GM21825 (cell line): ENCODE data around the gene ASAP3.
A peak's percentile ranks its signal among the peaks of the same experiment; 100 is the strongest.
"Not testable (repeated sequence)": the region's sequence is repeated elsewhere in the genome, so short reads cannot be mapped to it uniquely, and the experiment has no call there.

Source experiments
- ATAC-seq: cut with Tn5 transposase; IDR thresholded peaks from one replicate; pipeline ENCODE4 v1.9.1; 2021; ENCODE audit warnings: mild to moderate bottlenecking, moderate library complexity; ENCODE audit not compliant: unreplicated experiment

The ASAP3 gene

DNA sequence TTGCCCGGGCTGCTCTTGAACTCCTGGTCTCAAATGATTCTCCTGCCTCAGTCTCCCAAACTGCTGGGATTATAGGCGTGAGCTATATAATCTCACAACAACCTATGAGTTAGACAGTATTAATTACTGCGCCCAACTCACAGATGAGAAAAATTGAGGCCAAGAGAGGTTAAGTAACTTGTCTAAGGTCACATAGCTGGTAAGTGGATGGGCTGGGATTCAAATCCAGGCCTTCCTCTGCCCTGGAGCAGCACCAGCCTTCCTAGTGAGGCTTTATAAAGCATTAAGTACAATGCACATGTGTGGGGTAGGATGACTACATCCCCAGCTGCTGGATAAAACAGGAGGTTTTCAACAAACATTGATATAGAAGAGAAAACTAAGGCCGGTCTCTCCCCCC lies 31.9 kb upstream of the ASAP3 start:
- ATAC-seq: no peak

- no peak for ATAC-seq
Measured at GRCh38 chr1:23514111-23514679, 30.2 kb upstream of the ASAP3 start.

GRCh38 chr1:23509896-23510295 lies 25.9 kb upstream of the ASAP3 start:
- no peak for ATAC-seq

GRCh38 chr1:23506376-23507107 lies 22.6 kb upstream of the ASAP3 start:
- no peak for ATAC-seq

DNA sequence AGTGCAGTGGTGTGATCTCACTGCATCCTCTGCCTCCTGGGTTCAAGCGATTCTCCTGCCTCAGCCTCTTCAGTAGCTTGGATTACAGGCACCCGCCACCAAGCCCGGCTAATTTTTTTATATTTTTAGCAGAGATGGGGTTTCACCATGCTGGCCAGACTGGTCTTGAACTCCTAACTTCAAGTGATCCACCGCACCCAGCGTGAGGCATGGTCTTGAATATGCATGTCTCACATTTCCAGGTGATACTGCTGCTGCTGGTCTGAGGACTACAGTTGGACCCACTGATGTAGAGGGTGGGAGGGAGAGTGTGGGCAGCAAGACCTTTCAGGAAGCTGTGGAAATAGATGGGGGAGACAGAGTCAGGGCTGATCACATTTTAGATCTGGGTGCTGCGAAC lies 21.9 kb upstream of the ASAP3 start:
- ATAC-seq: no peak

DNA sequence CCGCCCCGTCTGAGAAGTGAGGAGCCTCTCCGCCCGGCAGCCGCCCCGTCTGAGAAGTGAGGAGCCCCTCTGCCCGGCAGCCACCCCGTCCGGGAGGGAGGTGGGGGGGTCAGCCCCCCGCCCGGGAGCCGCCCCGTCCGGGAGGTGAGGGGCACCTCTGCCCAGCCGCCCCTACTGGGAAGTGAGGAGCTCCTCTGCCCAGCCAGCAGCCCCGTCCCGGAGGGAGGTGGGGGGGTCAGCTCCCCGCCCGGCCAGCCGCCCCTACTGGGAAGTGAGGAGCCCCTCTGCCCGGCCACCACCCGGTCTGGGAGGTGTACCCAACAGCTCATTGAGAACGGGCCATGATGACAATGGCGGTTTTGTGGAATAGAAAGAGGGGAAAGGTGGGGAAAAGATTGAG lies 20.2 kb upstream of the ASAP3 start:
- ATAC-seq: not testable (repeated sequence)

DNA sequence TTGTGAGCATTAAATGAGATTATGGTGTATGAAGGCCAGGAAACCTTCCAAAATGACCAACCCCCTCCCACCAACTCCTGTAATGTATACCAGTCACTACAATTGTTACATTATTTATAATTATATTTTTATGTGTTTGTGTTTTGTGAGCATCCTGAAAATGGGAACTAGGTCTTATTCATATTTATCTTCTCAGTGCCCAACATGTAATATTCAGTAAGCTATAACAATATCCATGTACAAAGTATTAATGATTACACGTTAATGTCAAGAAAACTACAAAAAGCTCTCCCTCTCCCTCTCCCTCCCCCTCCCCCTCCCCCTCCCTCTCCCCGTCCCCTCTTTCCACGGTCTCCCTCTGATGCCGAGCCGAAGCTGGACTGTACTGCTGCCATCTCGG lies 19.0 kb upstream of the ASAP3 start:
- ATAC-seq: no peak

GRCh38 chr1:23500466-23500865 lies 16.5 kb upstream of the ASAP3 start:
- ATAC-seq: no peak

DNA sequence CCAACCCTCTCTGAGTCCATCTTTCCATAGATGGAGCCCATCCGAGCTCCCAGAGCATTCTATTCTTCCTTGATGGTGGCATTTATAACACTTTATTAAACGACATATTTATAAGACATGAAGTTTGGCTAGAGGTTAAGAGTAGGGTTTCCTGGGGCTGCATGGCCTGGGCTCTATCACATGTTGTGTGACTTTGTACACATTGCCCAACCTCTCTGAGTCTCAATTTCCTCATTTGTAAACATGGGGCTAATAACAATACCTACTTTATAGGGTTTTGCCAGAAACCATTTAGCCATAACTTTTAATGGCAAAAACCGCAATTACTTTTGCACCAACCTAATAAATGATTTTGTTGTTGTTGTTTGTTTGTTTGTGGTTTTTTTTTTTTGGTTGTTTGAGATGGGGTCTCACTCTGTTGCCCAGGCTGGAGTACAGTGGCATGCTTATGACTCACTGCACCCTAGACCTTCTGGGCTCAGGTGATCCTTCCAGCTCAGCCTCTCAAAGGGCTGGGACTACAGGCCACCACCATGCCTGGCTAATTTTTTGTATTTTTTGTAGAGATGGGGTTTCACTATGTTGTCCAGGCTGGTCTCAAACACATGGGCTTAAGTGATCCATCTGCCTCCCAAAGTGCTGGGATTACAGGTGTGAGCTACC lies 13.9 kb upstream of the ASAP3 start:
- no peak for ATAC-seq

- no peak for ATAC-seq
Measured at GRCh38 chr1:23496490-23497181, 12.7 kb upstream of the ASAP3 start.

GRCh38 chr1:23494836-23495235 lies 10.9 kb upstream of the ASAP3 start:
- ATAC-seq: not testable (repeated sequence)

DNA sequence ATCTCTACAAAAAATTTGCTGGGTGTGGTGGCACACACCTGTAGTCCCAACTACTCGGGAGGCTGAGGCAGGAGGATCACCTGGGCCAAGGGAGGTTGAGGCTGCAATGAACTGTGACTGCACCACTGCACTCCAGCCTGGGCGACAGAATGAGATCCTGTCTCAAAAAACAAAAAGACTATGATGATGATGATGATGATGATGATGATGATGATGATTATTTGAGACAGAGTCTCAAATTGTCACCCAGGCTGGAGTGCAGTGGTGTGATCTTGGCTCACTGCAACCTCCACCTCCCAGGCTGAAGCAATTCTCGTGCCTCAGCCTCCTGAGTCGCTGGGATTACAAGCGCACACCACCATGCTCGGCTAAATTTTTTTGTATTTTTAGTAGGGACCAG lies 8.8 kb upstream of the ASAP3 start:
- not testable (repeated sequence) for ATAC-seq

GRCh38 chr1:23492132-23492720 lies 8.2 kb upstream of the ASAP3 start:
- no peak for ATAC-seq

GRCh38 chr1:23489842-23490241 lies 5.9 kb upstream of the ASAP3 start:
- ATAC-seq: no peak

GRCh38 chr1:23485002-23485332 lies 988 bp upstream of the ASAP3 start:
- ATAC-seq: peak; percentile 10

DNA sequence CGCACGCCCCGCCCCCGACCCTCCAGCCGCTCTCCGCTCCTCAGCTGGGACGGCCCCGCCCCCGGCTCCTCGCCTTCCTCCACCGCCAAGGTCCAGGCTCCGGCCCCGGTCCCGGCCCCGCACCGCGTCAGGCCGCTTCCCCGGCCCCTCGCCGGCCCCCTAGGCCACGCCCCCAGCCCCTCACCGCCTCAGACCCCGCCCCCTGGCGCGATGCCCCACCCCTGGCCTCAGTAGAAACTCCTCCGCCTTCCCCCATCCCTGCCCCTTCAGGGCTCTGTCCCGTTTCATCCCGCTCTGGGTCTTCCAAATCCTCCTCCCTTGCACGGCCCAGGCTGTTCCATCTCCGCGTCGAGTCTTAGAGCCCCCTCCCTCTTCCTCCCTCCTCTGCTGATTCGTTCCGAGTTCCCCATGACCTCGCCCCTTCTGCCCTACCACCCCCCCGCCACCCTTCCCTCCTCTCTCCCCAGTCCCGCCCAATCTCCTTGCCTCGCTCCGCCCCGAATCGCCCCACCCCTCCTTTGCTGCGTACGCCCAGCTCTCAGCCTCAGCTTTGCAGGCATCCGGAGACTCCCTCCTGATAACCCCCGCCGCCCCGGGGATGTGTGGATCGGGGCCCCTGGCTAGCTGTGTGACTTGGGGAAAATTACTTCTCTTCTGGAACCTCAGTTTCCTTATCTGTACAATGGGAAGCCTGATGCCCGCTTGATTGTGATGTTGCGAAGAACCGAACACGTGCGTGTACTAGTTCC lies 448 bp upstream of the ASAP3 start:
- peak; percentile 73 for ATAC-seq

DNA sequence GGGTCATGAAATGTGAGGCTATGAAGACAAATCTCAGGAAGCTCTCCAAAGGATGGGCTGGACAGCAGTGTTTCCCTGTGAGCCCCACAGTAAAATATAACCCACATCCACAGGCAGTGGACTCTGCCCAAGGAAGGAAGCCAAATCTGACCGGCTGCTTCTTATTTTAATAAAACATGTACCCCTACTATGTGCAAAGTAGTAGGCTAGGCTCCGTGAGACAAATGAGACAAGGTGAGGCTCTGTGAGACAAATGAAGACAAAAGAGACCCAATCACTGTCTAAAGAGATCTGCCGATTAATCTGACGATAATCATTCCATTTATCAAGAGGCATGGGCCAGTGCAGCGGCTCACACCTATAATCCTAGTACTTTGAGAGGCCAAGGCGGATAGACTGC lies 2.1 kb downstream of the ASAP3 start:
- no peak for ATAC-seq

DNA sequence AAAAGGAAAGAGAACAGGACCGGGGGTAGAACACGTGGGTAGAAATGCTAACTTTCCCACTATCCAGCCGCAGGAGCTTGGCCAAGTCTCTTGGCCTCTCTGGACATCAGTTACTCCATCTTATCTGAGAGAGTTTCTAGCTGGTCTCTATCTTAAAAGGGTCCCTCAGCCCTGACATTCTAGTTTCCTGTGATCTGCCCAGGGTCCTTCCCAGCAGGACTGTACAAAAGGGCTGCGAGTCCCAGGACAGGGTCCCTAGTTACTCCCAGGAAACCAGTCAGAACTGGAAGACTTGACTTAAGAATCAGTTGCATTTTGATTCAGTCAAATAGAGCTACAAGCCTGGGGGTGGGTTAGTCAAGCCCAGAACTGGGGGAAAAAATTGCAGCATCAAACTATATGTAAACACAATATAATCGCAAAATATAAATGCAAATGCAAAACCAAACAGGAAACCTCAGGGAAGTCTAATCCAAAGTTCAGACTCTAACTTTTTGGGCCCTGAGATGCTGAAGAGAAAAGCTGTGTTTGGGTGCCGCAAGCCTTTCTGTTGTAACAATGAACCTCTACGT lies 2.9 kb downstream of the ASAP3 start:
- ATAC-seq: no peak

GRCh38 chr1:23480187-23481025 lies 3.6 kb downstream of the ASAP3 start:
- no peak for ATAC-seq

GRCh38 chr1:23479666-23479941 lies 4.4 kb downstream of the ASAP3 start:
- ATAC-seq: no peak
